ENCODE results near the gene SPAAR. TPM values are rescaled to one million over a fixed set of nuclear protein-coding genes. Genes with fewer than 3 reads are reported as not detected.

SPAAR gene
- total RNA-seq, 1 donor from 2014 or later = 1.8 TPM

GRCh38 chr9:35945341-35946018 is 36.2 kb downstream of the SPAAR start:
- DNase-seq (ENCODE audit: low read depth in 2 of 2) = peak; percentile 76 to 82

GRCh38 chr9:35948451-35948850 is 39.2 kb downstream of the SPAAR start:
- peak in 1 of 2 donors; percentile 95 for DNase-seq (ENCODE audit: low read depth in 2 of 2)

GRCh38 chr9:35948901-35949318 is 39.6 kb downstream of the SPAAR start:
- peak; percentile 26 to 89 for DNase-seq (ENCODE audit: low read depth in 2 of 2)

- peak; percentile 16 to 89 for DNase-seq (ENCODE audit: low read depth in 2 of 2)
Observed at GRCh38 chr9:35951736-35952135, 42.4 kb downstream of the SPAAR start.

GRCh38 chr9:35952526-35953191 is 43.4 kb downstream of the SPAAR start:
- no peak for DNase-seq (ENCODE audit: low read depth in 2 of 2)

- DNase-seq (ENCODE audit: low read depth in 2 of 2) = peak; percentile 87 to 91
Observed at GRCh38 chr9:35954942-35955546, 45.8 kb downstream of the SPAAR start.

- DNase-seq (ENCODE audit: low read depth in 2 of 2) = no peak
Observed at GRCh38 chr9:35956651-35957050, 47.4 kb downstream of the SPAAR start.

- DNase-seq (ENCODE audit: low read depth in 2 of 2) = no peak
Observed at GRCh38 chr9:35958104-35958837, 49.0 kb downstream of the SPAAR start, which contains the start of gene OR2S2. Gene OR2S2 (minus strand): TSS chr9:35958154. CDS start chr9:35958098, 56 bp downstream.

GRCh38 chr9:35960039-35960655 is 50.9 kb downstream of the SPAAR start:
- no peak for DNase-seq (ENCODE audit: low read depth in 2 of 2)

Other genes starting within 250 kb of the SPAAR start
- under 0.01 and 0.44 TPM in 2 replicates for gene ARHGEF39, start 244.3 kb upstream of the SPAAR start, total RNA-seq
- 0.22 TPM in 1 of 2 replicates, not detected in the other for gene CA9, start 235.6 kb upstream of the SPAAR start, total RNA-seq
- gene TPM2, start 219.6 kb upstream of the SPAAR start, total RNA-seq = 7.3 and 9.8 TPM in 2 replicates
- 165 and 180 TPM in 2 replicates for gene TLN1, start 177.3 kb upstream of the SPAAR start, total RNA-seq
- 34.4 and 36.7 TPM in 2 replicates for gene CREB3, start 176.8 kb upstream of the SPAAR start, total RNA-seq
- gene GBA2, start 160.3 kb upstream of the SPAAR start, total RNA-seq = 42.5 and 54.0 TPM in 2 replicates
- gene RGP1, start 160.2 kb upstream of the SPAAR start, total RNA-seq = 8.1 and 10.1 TPM in 2 replicates
- 60.9 and 61.5 TPM in 2 replicates for gene MSMP, start 155.2 kb upstream of the SPAAR start, total RNA-seq
- 0.20 and 2.0 TPM in 2 replicates for gene NPR2, start 117.9 kb upstream of the SPAAR start, total RNA-seq
- not detected in 2 replicates for gene SPAG8, start 97.2 kb upstream of the SPAAR start, total RNA-seq
- gene HINT2, start 94.4 kb upstream of the SPAAR start, total RNA-seq = 2.6 and 10.7 TPM in 2 replicates
- not detected in 2 replicates for gene FAM221B, start 80.8 kb upstream of the SPAAR start, total RNA-seq
- under 0.01 and 0.22 TPM in 2 replicates for gene TMEM8B, start 80.3 kb upstream of the SPAAR start, total RNA-seq
- not detected in 2 replicates for gene OR13J1, start 39.1 kb upstream of the SPAAR start, total RNA-seq
- gene HRCT1, start 3.3 kb upstream of the SPAAR start, total RNA-seq = 1.8 and 4.1 TPM in 2 replicates
- not detected in 2 replicates for gene OR2S2, start 48.7 kb downstream of the SPAAR start, total RNA-seq
- gene RECK, start 127.4 kb downstream of the SPAAR start, total RNA-seq = 17.2 and 25.0 TPM in 2 replicates
- gene GLIPR2, start 227.2 kb downstream of the SPAAR start, total RNA-seq = 42.3 and 52.2 TPM in 2 replicates